ENCODE measurements around the gene KIF3A.

GRCh38 chr5:132777209-132778069 lies 40.1 kb upstream of the KIF3A start, which contains the start of gene SEPTIN8:
- TF ChIP-seq POLR2A (IDR thresholded peaks at IDR 0.05) (no peak), CTCF (IDR thresholded peaks at IDR 0.05) (no peak)
